Heart left ventricle (tissue), 16 donors: ENCODE results near the gene RMND5A. TPM values are rescaled to one million over a fixed set of nuclear protein-coding genes. Genes with fewer than 3 reads are reported as not detected.

Experiments used
- ATAC-seq, 4 donors: fragments of 200-7000 bp; cut with Tn5 transposase; one replicate each; pipeline ENCODE4 v1.9.1; 2020 to 2022; ENCODE audit warnings: moderate library complexity in 4 of 4, mild to moderate bottlenecking in 3 of 4, moderate number of reproducible peaks in 1 of 4
- DNase-seq, 5 donors: peaks; one replicate each; pipeline ENCODE4 v3.0.0-alpha.2; 2020
- H3K27ac ChIP-seq, 12 donors: fragments of 200-600 bp; sonication (generic) in 4 of 12; one replicate each; pipeline versions ENCODE4 v1.5.0 to v1.8.0; 2016 to 2022; ENCODE audit warnings: mild to moderate bottlenecking in 2 of 12
- H3K27me3 ChIP-seq, 9 donors: fragments of 200-600 bp; sonication (generic) in 2 of 9; one replicate each; pipeline versions ENCODE4 v1.5.1 to v1.8.0; 2016 to 2022; ENCODE audit warnings: mild to moderate bottlenecking in 3 of 9
- H3K36me3 ChIP-seq, 9 donors: fragments of 200-600 bp; sonication (generic) in 2 of 9; one replicate each; pipeline versions ENCODE4 v1.5.0 to v1.8.0; 2018 to 2022; ENCODE audit warnings: mild to moderate bottlenecking in 2 of 9
- H3K4me1 ChIP-seq, 12 donors: fragments of 200-600 bp; sonication (generic) in 4 of 12; one replicate each; pipeline versions ENCODE4 v1.5.0 to v1.8.0; 2016 to 2022; ENCODE audit warnings: mild to moderate bottlenecking in 3 of 12
- H3K4me3 ChIP-seq, 12 donors: fragments of 200-600 bp; sonication (generic) in 4 of 12; one replicate each; pipeline versions ENCODE4 v1.5.0 to v1.8.0; 2017 to 2022; ENCODE audit warnings: mild to moderate bottlenecking in 9 of 12, moderate library complexity in 4 of 12
- H3K9me3 ChIP-seq, 12 donors: fragments of 200-600 bp; sonication (generic) in 4 of 12; one replicate each; pipeline versions ENCODE4 v1.5.0 to v1.8.0; 2016 to 2022; ENCODE audit warnings: mild to moderate bottlenecking in 1 of 12
- CTCF ChIP-seq, 12 donors: fragments of 200-600 bp; sonication (generic) in 4 of 12; IDR thresholded peaks; one replicate each; pipeline versions ENCODE4 v1.5.0 to v1.8.0; 2018 to 2022; ENCODE audit warnings: antibody characterized with exemption in 12 of 12, mild to moderate bottlenecking in 5 of 12
- POLR2A ChIP-seq, 2 donors: fragments of 450-650 bp; IDR thresholded peaks; one replicate each; pipeline ENCODE4 v1.6.1; 2017; ENCODE audit warnings: antibody characterized with exemption in 2 of 2, mild to moderate bottlenecking in 2 of 2, moderate library complexity in 2 of 2
- WGBS, 4 donors: extraction: QIAGEN DNeasy Blood & Tissue Kit in 2 of 4; methylation state at CpG; one replicate each; pipeline versions ENCODE4 v1.1.5 to v1.1.7; 2013 to 2018; 5-methylcytosine and 5-hydroxymethylcytosine counted together
- intact Hi-C, 10 donors: fragments of 100-400 bp; cut with DNase I; formaldehyde crosslinking; loops; one replicate each; pipeline versions ENCODE4 v1.11.1 to v1.14.2; 2022
- polyA plus RNA-seq, 2 donors: library from polyadenylated mRNA; stranded (reverse); fragments of 200-250 nt; gene quantifications; one replicate each; pipeline ENCODE4 v1.2.3, GENCODE V29; 2013
- total RNA-seq, 9 donors: library from RNA; depleted of rRNA in 2 of 9; stranded (reverse); fragments of >200 nt in 2 of 9; fragmentation: NEBNext Ultra II Directional in 3 of 9; extraction: Animal tissue kit (Norgen Biotek cat#: 25700) in 3 of 9; gene quantifications; one replicate each; pipeline versions ENCODE4 v1.1.0 to v1.2.4, GENCODE V29; 2016 to 2023
- donor health status: ischemic (EF 13 %, LVEDD 7.1; RV severe dilation, severe dysfunction).
- donor health status: healthy with polysubstance abuse.
- donor health status: DM: no; HTN: yes; CAD: no.
- donor health status: DM: no; HTN: no; CAD: no.
- donor health status: ischemic (EF 25% LVEDD 6.9; RV normal size, moderate dysfunction).
- donor health status: ischemic (EF 25% LVEDD 5.7; RV mildly dilated, moderate dysfunction).
- donor health status: healthy.
- donor health status: DM: yes; HTN: yes; CAD: no.
- donor health status: ischemic (EF 35%, LVEDD 5.7; RV mildly dilated, moderate dysfunction).
- donor health status: nonischemic (EF 11% LVEDD 7.7; RV severe dilation, severe dysfunction).
- donor health status: DM: yes; HTN: yes; CAD: no.
- donor health status: PGD.
- donor health status: ischemic (EF 29% LVEDD 5.4; RV normal size, mild dysfunction).
- donor health status: nonischemic (EF 23%, LVEDD 6.1; RV moderate dilation, normal function).

RMND5A gene
- total and polyA plus RNA-seq, 11 donors: 29.9 to 148 (median 90.7) TPM

GRCh38 chr2:86744152-86744551, 24.1 kb downstream of the RMND5A start:
- DNase-seq (no peak), ATAC-seq (no peak)
- Histone ChIP-seq H3K4me1 (peaks cover 0 to 40% (median 17%) of the 10 kb centered on the region in 12 donors), H3K9me3 (no peaks in the 10 kb centered on the region), H3K4me3 (no peak overlapping the region), H3K27me3 (no peaks in the 10 kb centered on the region), H3K36me3 (peaks cover 0 to 23% (median 17%) of the 10 kb centered on the region in 9 donors), H3K27ac (no peak overlapping the region)
- TF ChIP-seq POLR2A (IDR thresholded peaks at IDR 0.05) (no peak), CTCF (IDR thresholded peaks at IDR 0.05) (no peak)
- WGBS, 4 donors: 50 to 63% (median 56%) methylated on average over 2 of the region's 2 CpGs
- intact Hi-C loops: no loop called here

- H3K4me3 ChIP-seq: no peak overlapping the region
- ATAC-seq: no peak
- peak overlapping the region in 1 of 12 donors; percentile 42 for H3K27ac ChIP-seq
- H3K4me1 ChIP-seq: peaks cover 0 to 48% (median 17%) of the 10 kb centered on the region in 12 donors
- peaks cover 0 to 17% (median 0%) of the 10 kb centered on the region in 12 donors for H3K9me3 ChIP-seq
- H3K36me3 ChIP-seq: peaks cover 0 to 43% (median 19%) of the 10 kb centered on the region in 9 donors
- H3K27me3 ChIP-seq: no peaks in the 10 kb centered on the region
- DNase-seq: no peak
- TF ChIP-seq POLR2A (IDR thresholded peaks at IDR 0.05): no peak
- no peak for TF ChIP-seq CTCF (IDR thresholded peaks at IDR 0.05)
- intact Hi-C loops: no loop called here
Measured at GRCh38 chr2:86746939-86747338, 26.8 kb downstream of the RMND5A start.

GRCh38 chr2:86747711-86748639, 27.9 kb downstream of the RMND5A start:
- Histone ChIP-seq H3K27me3 (no peaks in the 10 kb centered on the region), H3K4me3 (no peak overlapping the region), H3K4me1 (peaks cover 0 to 48% (median 17%) of the 10 kb centered on the region in 12 donors), H3K36me3 (peaks cover 0 to 51% (median 24%) of the 10 kb centered on the region in 9 donors), H3K27ac (peak overlapping the region in 4 of 12 donors; percentile 8 to 42 (median 12)), H3K9me3 (peaks cover 0 to 17% (median 0%) of the 10 kb centered on the region in 12 donors)
- no peak for DNase-seq
- WGBS, 4 donors: 55 to 71% (median 64%) methylated on average over 9 of the region's 9 CpGs
- no peak for TF ChIP-seq CTCF (IDR thresholded peaks at IDR 0.05)
- no peak for TF ChIP-seq POLR2A (IDR thresholded peaks at IDR 0.05)
- intact Hi-C loops: no loop called here
- peak in 3 of 4 donors; percentile 59 to 88 (median 69) for ATAC-seq

GRCh38 chr2:86750240-86750839, 30.2 kb downstream of the RMND5A start:
- 89 to 95% (median 92%) methylated on average over 3 of the region's 3 CpGs for WGBS, 4 donors
- peaks cover 0 to 46% (median 17%) of the 10 kb centered on the region in 12 donors for H3K4me1 ChIP-seq
- peaks cover 0 to 62% (median 27%) of the 10 kb centered on the region in 9 donors for H3K36me3 ChIP-seq
- intact Hi-C loops: loop anchor here in 1 of 10 donors (10.0 kb wide), 1 partner anchor 56 kb away; no protein-coding TSS in a partner anchor
- DNase-seq: no peak
- no peak overlapping the region for H3K27ac ChIP-seq
- no peak overlapping the region for H3K4me3 ChIP-seq
- TF ChIP-seq CTCF (IDR thresholded peaks at IDR 0.05): no peak
- TF ChIP-seq POLR2A (IDR thresholded peaks at IDR 0.05): no peak
- H3K27me3 ChIP-seq: no peaks in the 10 kb centered on the region
- no peak for ATAC-seq
- peaks cover 0 to 17% (median 0%) of the 10 kb centered on the region in 12 donors for H3K9me3 ChIP-seq
